Measurements from ENCODE around the gene ANKRD13B. TPM values are rescaled to one million over a fixed set of nuclear protein-coding genes. Genes with fewer than 3 reads are reported as not detected.

Gene ANKRD13B
- total RNA-seq, 1 experiment from 2014 or later = 15.8 TPM

DNA sequence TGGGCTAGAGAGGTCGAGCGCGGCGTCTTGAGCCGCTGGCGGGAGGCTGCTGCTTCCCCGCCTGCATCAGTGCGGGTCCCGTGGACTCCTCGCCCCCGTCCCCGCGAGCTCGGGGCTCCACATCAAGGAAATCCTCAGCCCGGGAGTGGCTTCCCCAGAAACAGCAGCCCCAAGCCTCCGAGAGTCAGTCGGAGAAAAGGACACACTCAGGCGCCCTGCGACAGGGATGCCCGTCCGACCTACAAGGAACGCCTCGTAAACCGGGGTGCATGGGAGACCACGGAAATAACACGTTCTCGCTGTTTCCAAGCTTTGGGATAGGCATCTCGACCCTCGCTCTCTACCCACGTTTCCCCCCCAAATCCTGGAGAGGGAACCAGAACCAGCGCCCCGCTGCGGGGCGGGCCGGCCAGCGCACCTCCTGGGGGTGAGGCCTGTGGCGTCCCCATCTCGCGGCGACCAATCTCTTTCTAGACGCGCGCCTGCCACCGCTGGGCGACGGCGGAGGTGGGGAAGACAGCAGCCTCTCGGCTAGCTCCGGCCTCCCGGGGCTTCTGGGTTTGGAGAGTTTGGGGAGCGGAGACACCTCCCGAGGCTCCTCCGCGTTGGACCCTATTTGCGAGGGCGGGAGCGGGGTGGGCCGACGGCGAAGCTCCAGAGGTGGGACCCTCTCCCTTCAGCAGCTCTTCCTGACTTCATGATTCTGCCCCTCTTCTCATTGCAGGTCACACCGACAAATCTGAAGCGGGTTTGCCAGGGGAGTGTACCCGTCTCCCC, 25.2 kb upstream of the ANKRD13B start:
- peak; percentile 81 for DNase-seq (ENCODE audit: low read depth)
- in situ Hi-C loops (cut with HindIII; ENCODE audit: low pct_unique_long_range_greater_than_20kb, low sequenced_read_pairs) = no loop called here

DNA sequence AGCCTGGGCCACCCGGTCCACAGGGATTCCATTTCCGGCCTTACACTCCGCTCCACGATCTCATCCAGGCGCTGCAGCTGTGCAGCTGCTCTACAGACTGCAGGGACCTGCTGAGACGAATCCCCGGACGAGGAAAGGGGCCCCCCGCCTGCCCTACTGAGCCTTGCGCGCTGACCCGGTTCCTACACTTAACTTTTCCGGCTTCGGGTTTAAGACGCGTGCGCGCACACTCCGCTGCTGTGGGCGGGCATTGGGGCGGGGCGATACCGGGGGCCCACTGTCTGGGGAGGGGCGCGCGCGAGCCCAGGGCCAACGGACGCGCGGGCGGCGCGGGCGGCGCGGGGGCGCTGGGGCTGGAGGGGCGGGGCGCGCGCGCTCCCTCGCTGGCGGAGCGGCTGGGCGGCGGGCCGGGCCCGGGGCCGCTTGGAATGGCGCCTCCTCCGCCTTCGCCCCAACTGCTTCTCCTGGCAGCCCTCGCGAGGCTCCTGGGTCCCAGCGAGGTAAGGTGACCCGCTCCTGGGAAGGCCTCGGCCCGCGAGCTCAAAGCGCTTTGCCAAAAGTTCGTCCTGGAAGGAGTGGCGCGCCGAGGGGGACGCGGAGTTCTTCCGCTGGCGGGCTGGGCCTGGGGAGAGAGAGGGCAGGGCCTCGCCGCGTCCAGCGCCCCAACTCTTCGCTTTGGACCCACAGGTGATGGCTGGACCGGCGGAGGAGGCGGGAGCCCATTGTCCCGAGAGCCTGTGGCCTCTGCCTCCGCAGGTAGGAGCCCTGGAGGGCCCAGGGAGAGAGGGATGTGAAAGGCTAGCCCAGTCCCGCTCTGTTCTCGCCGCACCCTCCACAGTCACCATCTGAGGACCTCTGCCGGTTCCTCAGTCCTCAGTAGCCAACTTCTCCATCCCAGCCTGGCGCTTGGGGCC, 24.3 kb upstream of the ANKRD13B start, which contains the start of gene TP53I13:
TSS of gene TP53I13 (plus strand) at position 371 of the 914 bp plus-strand sequence. CDS start at position 429, 58 bp downstream.
- DNase-seq (ENCODE audit: low read depth) = peak; percentile 81
- in situ Hi-C loops (cut with HindIII; ENCODE audit: low pct_unique_long_range_greater_than_20kb, low sequenced_read_pairs) = no loop called here

DNA sequence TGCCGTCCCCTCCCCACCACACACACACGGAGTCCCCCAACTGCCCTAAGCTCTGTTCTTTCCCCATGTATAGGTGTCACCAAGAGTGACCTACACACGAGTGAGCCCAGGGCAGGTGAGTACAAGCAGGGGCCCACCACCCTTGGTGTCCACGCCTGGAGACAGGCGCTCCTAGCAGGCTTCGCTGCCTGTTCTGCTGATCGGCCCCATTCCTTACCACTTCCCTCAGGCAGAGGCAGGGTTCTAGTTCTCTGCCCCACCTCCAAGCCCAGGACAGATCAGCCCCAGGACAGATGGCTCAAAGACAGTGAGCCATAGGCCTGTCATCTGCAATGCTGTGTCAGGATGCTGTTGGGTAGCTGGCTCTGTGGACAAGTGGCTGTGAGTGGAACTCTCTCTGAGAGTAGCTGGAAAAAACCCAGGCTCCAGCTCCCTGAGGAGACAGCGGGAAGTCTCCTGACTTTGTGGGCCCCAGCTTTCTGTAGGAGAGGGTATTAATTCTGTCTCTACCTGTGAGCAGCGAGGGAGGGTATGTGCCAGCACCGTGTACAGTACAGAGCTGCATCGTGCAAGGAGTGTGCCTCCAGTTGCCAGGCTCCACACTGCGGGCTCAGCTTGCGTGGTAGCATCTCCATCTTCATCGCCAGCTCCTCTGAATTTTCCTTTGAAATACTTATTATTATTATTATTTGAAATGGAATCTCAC, 23.5 kb upstream of the ANKRD13B start:
- no peak for DNase-seq (ENCODE audit: low read depth)
- in situ Hi-C loops (cut with HindIII; ENCODE audit: low pct_unique_long_range_greater_than_20kb, low sequenced_read_pairs) = no loop called here

DNA sequence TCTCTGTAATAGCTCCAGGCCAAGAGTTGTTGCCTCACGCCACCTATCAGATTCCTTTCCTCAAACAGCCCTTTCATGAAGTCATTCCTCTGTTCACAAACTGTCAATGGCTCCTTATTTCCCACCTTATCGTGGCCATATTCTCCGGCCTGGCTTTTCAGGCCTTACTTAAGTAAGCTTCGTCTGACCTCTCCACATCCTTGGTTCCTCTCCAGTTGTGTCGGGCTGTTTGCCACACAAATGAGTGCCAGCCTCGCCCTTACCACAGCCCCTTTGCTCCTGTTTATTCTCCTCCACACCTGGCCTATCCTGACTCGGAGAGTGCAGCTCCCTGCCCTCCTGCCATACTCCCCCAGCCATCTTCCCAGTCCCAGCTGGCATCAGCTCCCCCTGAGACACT, 22.4 kb upstream of the ANKRD13B start:
- no peak for DNase-seq (ENCODE audit: low read depth)
- in situ Hi-C loops (cut with HindIII; ENCODE audit: low pct_unique_long_range_greater_than_20kb, low sequenced_read_pairs) = no loop called here

DNA sequence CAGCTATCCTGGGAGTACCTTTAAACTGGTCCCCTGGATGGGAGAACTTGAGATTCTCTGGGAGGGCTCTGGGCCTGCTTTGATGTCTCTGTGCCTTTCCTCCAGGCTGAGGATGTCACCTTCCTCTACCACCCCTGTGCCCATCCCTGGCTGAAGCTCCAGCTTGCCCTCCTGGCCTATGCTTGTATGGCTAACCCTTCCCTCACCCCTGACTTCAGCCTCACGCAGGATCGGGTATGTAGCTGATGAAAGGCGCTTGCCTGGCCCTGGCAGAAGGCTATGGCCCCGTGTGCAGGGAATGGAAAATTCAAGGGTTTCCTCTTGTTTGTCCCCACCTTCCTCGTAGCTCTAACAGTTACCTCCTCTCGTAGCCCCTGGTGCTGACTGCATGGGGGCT, 21.4 kb upstream of the ANKRD13B start:
- in situ Hi-C loops (cut with HindIII; ENCODE audit: low pct_unique_long_range_greater_than_20kb, low sequenced_read_pairs) = no loop called here
- DNase-seq (ENCODE audit: low read depth) = no peak

DNA sequence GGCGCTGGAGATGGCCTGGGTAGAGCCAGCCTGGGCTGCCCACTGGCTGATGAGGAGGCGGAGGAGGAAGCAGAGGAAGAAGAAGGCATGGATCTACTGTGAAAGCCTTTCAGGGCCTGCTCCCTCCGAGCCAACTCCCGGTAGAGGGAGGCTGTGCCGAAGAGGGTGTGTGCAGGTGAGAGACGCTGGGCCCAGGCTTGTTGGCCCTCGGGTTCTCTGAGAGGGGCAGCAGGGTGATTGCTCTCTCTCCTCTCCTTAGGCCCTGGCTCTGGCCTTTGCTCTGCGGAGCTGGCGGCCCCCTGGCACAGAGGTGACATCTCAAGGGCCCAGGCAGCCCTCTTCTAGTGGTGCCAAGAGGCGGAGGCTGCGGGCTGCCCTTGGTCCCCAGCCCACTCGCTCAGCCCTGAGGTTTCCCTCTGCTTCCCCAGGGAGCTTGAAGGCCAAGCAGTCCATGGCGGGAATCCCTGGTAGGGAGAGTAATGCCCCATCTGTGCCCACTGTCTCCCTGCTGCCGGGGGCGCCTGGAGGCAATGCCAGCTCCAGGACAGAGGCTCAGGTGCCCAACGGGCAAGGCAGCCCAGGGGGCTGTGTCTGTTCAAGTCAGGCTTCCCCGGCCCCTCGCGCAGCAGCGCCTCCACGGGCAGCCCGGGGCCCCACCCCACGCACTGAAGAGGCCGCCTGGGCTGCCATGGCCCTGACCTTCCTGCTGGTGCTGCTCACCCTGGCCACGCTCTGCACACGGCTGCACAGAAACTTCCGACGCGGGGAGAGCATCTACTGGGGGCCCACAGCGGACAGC, 20.9 kb upstream of the ANKRD13B start:
- in situ Hi-C loops (cut with HindIII; ENCODE audit: low pct_unique_long_range_greater_than_20kb, low sequenced_read_pairs) = no loop called here
- no peak for DNase-seq (ENCODE audit: low read depth)

DNA sequence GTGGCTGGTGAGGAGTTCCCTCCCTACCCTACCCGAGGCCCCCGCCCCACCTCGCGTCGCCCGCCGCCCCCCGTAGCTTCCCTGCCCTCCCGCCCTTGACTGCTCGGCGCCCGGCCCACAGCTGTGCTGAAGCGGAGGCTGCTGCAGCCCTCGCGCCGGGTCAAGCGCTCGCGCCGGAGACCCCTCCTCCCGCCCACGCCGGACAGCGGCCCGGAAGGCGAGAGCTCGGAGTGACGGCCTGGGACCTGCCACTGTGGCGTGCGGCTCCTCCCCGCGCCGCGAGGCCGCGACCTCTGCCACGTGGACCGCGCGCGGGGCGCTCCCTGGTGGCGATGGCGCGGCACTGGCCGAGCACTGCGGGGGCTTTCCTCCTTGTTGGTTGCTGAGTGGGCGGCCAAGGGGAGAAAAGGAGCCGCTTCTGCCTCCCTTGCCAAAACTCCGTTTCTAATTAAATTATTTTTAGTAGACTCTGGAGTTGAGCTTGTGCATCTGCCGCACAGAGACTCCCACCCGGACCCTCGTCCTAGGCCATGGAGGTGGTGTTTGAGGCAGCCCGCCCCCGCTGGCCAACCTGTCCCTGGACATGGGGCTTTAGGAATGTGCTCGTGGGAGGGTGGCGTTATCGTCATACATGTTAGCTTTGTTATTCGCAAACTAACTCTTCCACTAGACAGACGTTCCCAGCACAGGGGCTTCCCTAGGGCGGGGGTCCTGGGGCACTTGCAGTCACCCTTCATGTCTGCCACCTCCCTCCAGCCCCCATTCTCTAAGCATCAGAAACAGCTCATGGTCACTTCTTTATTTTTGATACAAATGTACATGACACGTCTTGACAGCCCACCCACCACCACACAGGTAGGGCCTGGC, 20.0 kb upstream of the ANKRD13B start:
- DNase-seq (ENCODE audit: low read depth) = no peak
- in situ Hi-C loops (cut with HindIII; ENCODE audit: low pct_unique_long_range_greater_than_20kb, low sequenced_read_pairs) = no loop called here

DNA sequence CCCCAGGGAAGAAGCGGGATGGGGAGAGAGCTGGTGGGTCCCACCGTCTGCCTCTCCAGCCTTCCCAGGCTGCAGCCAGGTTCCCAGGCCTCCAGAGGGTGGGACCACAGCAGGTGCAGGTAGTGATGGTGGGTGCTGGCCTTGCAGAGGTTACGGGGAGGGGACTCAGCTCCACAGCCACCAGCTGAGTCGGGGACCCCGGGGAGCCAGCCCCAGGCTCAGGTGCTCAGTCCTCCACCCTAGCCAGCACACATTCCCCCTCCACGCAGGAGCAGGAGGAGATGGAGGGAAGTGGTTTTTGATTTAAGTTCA, 19.4 kb upstream of the ANKRD13B start:
- in situ Hi-C loops (cut with HindIII; ENCODE audit: low pct_unique_long_range_greater_than_20kb, low sequenced_read_pairs) = no loop called here
- DNase-seq (ENCODE audit: low read depth) = no peak

DNA sequence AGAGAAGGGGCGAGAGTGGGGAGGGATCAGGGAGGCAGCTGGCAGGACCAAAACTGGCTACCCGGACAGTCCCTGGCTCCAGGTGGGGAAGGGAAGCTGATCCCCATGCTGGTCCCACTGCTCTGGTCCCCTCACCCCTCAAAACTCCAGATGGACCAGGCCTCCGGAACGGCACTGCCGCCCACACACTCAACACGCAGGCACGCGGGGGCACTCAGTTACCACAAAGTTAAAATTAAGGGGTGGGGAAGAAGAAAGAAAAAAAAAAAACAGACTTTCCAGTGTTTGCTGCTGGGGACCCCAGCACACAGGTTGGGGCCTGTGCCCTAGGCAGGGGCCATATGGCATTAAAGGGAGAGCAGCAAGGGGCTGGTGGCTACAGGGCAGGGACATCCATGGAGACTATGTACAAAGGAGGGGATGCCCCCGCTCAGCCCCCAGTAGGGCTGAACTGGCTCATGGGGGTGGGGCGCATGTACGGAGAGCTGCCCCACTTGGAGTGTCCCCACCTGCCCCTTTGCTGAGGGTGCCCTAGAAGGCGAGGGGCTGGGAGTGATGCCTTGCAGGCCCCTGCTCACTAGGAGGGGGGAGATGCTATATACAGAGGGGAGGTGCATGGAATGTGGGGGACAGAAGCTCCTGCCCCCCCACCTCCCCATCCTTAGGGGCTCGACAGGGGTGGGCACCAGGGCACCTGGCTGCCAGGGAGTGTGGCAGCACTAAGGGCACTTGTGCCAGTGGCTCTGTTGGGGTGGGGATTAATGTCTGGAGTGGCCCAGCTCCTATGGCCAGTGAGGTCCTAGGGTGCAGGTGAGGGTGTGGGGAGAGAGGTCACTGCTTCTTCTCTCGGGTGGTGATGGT, 18.8 kb upstream of the ANKRD13B start:
- in situ Hi-C loops (cut with HindIII; ENCODE audit: low pct_unique_long_range_greater_than_20kb, low sequenced_read_pairs) = no loop called here
- no peak for DNase-seq (ENCODE audit: low read depth)

DNA sequence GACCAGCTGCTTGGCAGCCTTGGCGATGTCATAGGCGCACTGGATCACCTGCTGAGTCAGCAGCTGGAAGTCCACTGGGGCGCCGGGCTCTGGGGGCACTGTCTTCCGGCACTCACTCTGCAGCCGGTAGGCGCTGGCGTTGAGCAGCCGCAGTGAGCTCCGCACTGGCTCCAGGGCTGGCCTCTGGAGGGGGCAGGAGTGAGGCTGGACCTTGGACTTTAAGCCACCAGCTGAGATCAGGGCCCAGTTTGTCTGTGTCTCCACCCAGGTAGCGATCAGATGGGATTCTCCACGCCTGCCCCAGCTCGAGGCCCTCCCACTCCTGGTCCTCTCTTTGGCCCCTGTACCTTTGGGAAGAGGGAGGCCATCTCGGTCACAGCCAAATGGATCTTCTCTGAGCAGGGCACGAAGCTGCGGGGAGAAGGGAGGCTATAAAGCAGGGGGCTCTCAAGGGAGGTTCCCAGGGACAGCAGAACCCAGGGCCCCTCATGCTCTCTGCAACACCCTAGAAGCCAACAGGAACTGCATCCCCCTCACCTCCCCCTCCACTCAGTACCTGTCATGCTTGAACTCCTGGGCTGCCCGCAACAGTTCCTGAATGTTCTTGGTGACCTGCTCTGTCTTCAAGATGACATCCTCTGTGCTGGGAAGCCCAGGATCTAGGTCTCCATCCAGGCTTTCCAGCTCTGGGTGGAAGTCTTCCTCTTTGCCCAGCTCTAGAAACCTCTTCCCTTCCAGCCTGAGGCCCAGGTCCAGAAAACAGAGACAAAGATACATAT, 18.0 kb upstream of the ANKRD13B start:
- in situ Hi-C loops (cut with HindIII; ENCODE audit: low pct_unique_long_range_greater_than_20kb, low sequenced_read_pairs) = no loop called here
- no peak for DNase-seq (ENCODE audit: low read depth)

DNA sequence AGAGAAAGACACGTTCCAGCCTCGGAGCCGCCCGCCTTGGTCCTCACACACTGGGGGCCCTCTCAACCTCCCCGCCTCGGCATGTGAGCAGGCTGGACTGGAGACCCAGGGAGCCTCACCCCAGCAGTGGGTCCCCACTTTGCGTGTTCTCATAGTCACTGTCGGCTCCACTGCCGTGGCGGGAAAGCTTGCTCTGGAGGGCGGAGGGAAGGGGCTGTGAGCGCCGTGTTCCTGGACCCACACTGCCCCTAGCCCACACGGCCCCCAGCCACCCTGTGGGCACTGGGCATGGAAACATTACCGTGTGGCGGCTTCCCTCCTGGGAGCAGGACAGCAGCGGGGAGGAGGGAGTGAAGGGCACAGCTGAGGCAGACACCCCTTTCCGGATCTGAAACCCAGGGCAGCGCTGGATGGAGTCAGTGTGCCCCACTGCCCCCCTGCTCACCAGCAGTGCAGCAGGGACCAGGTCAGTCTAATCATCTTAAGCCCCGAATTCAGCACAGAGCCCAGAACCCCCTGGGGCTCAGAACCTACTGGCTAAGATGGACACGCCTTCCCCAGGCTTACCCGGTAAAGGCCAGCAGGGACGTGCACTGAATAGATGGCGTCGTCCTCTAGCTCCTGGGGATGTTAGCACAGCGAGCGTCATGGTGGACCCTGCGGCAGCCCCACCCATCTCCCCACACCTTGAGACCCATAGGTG, 17.3 kb upstream of the ANKRD13B start:
- DNase-seq (ENCODE audit: low read depth) = no peak
- in situ Hi-C loops (cut with HindIII; ENCODE audit: low pct_unique_long_range_greater_than_20kb, low sequenced_read_pairs) = no loop called here

DNA sequence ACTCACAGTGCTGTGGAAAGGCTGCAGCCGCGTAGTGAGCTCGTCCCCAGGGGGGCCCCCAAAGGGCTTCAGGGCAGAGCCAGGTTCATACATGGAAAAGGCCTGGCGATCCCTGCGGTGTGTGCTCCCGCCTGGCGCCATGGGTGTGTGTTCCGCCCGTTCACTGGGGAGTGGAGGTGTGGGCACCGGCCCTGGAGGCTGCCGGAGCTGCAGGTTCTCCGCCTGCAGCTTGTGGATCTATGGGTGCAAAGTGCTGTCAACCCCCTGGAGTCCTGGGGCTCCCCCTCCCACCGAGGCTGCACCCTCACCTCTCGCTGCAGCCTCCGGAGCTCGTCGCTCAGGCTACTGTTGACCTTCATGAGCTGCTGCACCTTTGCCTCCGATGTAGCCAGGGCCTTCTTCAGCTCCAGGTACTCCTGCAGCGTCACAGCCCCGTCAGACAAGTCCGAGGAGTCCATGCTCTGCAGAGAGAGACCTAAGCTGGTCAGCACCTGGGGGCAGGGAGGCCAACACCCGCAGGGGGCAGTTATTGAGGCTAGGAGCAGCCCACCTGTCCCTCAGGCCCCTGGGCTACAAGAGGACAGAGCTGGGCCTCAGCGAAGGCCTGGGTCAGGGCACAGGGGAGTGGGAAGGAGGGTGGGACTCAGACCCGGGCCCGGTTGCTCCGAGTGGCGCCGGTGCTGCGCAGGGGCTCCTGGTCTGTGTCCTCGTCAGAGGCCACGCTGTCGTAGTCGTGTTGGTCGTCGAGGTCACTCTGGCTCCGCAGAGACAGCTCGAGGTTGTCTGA, 16.5 kb upstream of the ANKRD13B start:
- DNase-seq (ENCODE audit: low read depth) = no peak
- in situ Hi-C loops (cut with HindIII; ENCODE audit: low pct_unique_long_range_greater_than_20kb, low sequenced_read_pairs) = no loop called here

DNA sequence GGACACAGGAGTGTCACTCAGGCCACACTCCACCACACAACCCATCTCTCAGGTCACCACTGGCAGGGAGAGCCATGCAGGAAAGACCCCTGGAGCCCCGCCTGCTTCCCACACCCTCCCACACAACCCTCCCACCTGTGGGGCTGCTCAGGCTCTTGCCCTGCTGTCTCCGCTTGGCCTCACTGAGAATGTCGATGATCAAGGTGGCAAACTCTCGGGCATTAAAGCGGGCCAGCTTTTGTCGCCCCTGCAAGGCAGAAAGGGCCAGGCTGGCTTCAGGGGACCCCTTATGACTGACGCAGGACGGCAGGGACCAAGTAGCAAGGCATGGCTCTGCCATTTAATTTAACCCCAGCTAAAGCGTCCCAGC, 15.9 kb upstream of the ANKRD13B start:
- in situ Hi-C loops (cut with HindIII; ENCODE audit: low pct_unique_long_range_greater_than_20kb, low sequenced_read_pairs) = no loop called here
- no peak for DNase-seq (ENCODE audit: low read depth)

DNA sequence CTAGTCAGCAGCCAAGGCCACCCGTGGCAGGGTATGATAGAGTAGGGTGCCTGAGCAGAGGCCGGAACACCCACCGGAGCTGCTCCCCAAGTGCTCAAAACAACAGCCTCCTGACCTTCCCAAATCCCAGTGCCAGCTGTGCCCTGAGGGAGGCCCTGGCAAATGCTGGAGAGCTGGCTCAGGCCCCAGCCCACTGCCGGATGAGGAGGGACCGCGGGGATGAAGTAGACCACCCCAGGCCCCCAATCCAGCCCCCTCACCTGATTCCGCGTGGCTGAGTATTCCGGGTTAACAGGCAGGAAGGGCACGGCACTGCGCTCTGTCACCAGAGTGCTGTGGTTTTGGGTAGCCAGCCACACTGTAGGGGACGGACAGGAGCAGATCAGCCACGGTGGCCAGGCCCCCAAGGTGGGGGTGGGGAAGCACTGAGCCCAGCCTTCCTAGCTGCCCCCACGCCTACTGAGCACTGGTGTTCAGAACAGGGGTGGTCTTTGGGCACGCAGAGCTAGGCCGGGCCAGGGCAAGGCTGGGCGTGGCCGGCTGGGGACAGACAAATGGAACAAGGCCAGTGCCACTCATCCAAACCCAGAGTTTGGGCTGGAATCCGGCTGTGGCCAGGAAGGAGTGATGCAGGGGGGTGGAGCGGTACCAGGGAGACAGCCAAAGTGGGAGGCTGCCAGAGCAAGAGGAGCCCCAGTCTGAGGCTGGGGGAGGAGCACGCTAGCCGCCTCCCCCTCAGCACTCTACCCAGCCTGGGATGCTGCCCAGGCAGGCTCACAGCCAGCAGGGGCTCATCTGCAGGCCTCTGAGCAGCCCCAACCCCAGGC, 15.3 kb upstream of the ANKRD13B start:
- no peak for DNase-seq (ENCODE audit: low read depth)
- in situ Hi-C loops (cut with HindIII; ENCODE audit: low pct_unique_long_range_greater_than_20kb, low sequenced_read_pairs) = no loop called here
